Sigmoid colon (tissue), 7 donors: ENCODE measurements around the gene CALY. TPM values are rescaled to one million over a fixed set of nuclear protein-coding genes. Genes with fewer than 3 reads are reported as not detected.

Experiments used
- DNase-seq: peaks from one replicate; pipeline ENCODE4 v3.0.0-alpha.2; 2019
- H3K27ac ChIP-seq, 4 donors: fragments of 200-600 bp; sonication (generic); one replicate each; pipeline ENCODE4 v1.5.1; 2016 to 2019; ENCODE audit warnings: mild to moderate bottlenecking in 1 of 4
- H3K27me3 ChIP-seq, 3 donors: fragments of 200-600 bp; sonication (generic); one replicate each; pipeline ENCODE4 v1.5.1; 2019; ENCODE audit warnings: mild to moderate bottlenecking in 1 of 3
- H3K36me3 ChIP-seq, 4 donors: fragments of 200-600 bp; sonication (generic); one replicate each; pipeline ENCODE4 v1.5.1; 2016 to 2019
- H3K4me1 ChIP-seq, 4 donors: fragments of 200-600 bp; sonication (generic); one replicate each; pipeline ENCODE4 v1.5.1; 2017 to 2019
- H3K4me3 ChIP-seq, 4 donors: fragments of 200-600 bp; sonication (generic); one replicate each; pipeline ENCODE4 v1.5.1; 2017 to 2019; ENCODE audit warnings: mild to moderate bottlenecking in 2 of 4, moderate library complexity in 1 of 4
- H3K9me3 ChIP-seq, 4 donors: fragments of 200-600 bp in 3 of 4; sonication (generic) in 3 of 4; one replicate each; pipeline versions ENCODE4 v1.5.1 to v1.6.1; 2013 to 2019
- EP300 ChIP-seq, 4 donors: sonication (generic); formaldehyde crosslinking; IDR thresholded peaks; one replicate each; pipeline ENCODE4 v1.6.1; 2017; ENCODE audit warnings: antibody characterized with exemption in 4 of 4
- POLR2A ChIP-seq, 2 donors: fragments of 450-650 bp; IDR thresholded peaks; one replicate each; pipeline ENCODE4 v1.6.1; 2016; ENCODE audit warnings: antibody characterized with exemption in 2 of 2, mild to moderate bottlenecking in 2 of 2, moderate library complexity in 2 of 2
- POLR2AphosphoS5 ChIP-seq, 4 donors: sonication (generic); formaldehyde crosslinking; IDR thresholded peaks; one replicate each; pipeline ENCODE4 v1.6.1; 2017; ENCODE audit warnings: antibody characterized with exemption in 4 of 4
- WGBS, 2 donors: extraction: QIAGEN DNeasy Blood & Tissue Kit; methylation state at CpG; one replicate each; pipeline ENCODE4 v1.1.7; 2013; 5-methylcytosine and 5-hydroxymethylcytosine counted together
- intact Hi-C: fragments of 100-400 bp; cut with DNase I; formaldehyde crosslinking; loops from one replicate; pipeline ENCODE4 v1.15.1; 2023
- polyA plus RNA-seq, 3 donors: library from polyadenylated mRNA; stranded (reverse); fragments of 200-250 nt; gene quantifications; one replicate each; pipeline ENCODE4 v1.2.3, GENCODE V29; 2013
- total RNA-seq, 4 donors: library from RNA; depleted of rRNA; stranded (reverse); fragments of >200 nt; gene quantifications; one replicate each; pipeline ENCODE4 v1.1.0, GENCODE V29; 2016
- TF ChIP-seq, protein P1 (sequence below), 4 experiments: fragments of 450-650 bp in 3 of 4; fragments of 200-600 bp in 1 of 4; IDR thresholded peaks; one replicate each; pipeline ENCODE4 v1.5.1; 2016 to 2019; ENCODE audit warnings: antibody characterized with exemption in 4 of 4, mild to moderate bottlenecking in 3 of 4, moderate library complexity in 2 of 4
- donor health status: healthy with polysubstance abuse.
- donor health status: Bipolar disorder and iron deficiency.
- donor health status: healthy.

CALY gene
- total and polyA plus RNA-seq, 7 donors: 1.3 to 6.8 (median 5.0) TPM; not detected in 2

DNA sequence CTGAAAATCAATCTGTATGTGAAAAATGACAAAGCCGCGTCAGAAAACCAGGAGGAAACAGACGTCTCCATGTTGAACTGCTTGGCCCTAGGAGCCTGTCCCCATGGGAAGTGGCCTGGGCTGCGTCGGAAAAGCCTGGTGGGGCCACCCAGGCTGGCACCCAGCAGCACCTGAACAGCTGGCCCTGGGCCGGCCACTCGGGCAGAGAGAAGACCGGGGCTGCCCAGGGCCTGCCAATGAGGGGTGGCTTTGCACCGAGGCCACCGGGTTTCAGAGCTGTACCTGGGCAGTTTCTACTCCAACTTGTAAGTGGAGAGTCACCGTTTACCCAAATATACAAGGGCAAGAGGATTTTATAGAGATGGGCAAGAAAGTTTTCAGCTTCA is 22.2 kb upstream of the CALY start:
- H3K4me3 ChIP-seq: no peak overlapping the region
- intact Hi-C loops: no loop called here
- H3K9me3 ChIP-seq: no peaks in the 10 kb centered on the region
- 80 to 88% methylated on average over 11 of the region's 11 CpGs for WGBS, 2 donors
- no peak for DNase-seq
- H3K36me3 ChIP-seq: peaks cover 0 to 25% (median 8%) of the 10 kb centered on the region in 4 donors
- TF ChIP-seq, protein P1, sequence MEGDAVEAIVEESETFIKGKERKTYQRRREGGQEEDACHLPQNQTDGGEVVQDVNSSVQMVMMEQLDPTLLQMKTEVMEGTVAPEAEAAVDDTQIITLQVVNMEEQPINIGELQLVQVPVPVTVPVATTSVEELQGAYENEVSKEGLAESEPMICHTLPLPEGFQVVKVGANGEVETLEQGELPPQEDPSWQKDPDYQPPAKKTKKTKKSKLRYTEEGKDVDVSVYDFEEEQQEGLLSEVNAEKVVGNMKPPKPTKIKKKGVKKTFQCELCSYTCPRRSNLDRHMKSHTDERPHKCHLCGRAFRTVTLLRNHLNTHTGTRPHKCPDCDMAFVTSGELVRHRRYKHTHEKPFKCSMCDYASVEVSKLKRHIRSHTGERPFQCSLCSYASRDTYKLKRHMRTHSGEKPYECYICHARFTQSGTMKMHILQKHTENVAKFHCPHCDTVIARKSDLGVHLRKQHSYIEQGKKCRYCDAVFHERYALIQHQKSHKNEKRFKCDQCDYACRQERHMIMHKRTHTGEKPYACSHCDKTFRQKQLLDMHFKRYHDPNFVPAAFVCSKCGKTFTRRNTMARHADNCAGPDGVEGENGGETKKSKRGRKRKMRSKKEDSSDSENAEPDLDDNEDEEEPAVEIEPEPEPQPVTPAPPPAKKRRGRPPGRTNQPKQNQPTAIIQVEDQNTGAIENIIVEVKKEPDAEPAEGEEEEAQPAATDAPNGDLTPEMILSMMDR (IDR thresholded peaks at IDR 0.05): no peak
- TF ChIP-seq POLR2AphosphoS5 (IDR thresholded peaks at IDR 0.05): no peak
- no peak for TF ChIP-seq POLR2A (IDR thresholded peaks at IDR 0.05)
- no peak for TF ChIP-seq EP300 (IDR thresholded peaks at IDR 0.05)
- H3K27ac ChIP-seq: peak overlapping the region in 2 of 4 donors; percentile 36 to 66
- peaks cover 3 to 39% (median 26%) of the 10 kb centered on the region in 3 donors for H3K27me3 ChIP-seq
- peaks cover 0 to 18% (median 16%) of the 10 kb centered on the region in 4 donors for H3K4me1 ChIP-seq

DNA sequence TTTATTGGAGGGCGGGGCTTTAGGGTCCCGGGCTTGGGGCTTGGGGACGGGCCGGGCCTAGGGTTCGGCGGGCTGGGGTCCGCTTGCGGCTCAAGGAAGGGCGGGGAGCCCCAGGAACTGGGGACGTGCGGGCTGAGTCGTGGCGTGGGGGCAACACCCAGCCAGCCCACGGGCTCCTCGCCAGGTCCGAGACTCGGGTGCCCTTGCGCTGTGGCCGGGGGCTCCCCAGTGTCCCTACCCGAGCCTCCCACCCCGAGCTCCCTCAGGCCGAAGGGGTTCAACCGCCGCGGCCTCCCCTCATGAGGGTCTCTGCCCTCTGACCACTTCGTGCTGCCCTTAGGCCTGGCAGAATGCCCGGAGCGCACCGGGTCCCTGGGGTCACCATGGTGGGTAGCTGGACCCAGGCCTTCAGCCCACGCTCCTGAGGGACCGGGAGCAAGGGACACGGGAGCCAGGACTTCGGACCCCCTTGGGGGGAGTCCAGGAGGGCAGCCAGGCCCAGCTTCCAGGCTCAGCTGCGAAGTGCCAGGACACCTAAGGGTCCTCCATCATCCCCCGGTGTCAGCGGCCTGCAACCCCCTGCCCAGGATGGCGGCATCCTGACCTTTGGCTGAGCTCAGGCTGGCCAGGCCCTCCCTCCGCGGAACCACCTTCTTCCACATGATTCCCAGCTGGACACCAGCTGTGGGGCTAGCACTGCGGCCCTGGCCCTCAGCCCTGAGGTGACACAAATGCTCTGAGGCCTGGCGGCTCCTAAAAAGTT is 21.6 kb upstream of the CALY start:
- Histone ChIP-seq H3K36me3 (peaks cover 0 to 21% (median 8%) of the 10 kb centered on the region in 4 donors), H3K9me3 (no peaks in the 10 kb centered on the region), H3K27ac (peak overlapping the region in 3 of 4 donors; percentile 31 to 66 (median 36)), H3K27me3 (peaks cover 3 to 43% (median 26%) of the 10 kb centered on the region in 3 donors), H3K4me1 (peaks cover 0 to 18% (median 16%) of the 10 kb centered on the region in 4 donors), H3K4me3 (peak overlapping the region in 2 of 4 donors; percentile 37 to 62)
- peak in 1 of 4 donors; percentile 8 for TF ChIP-seq POLR2AphosphoS5 (IDR thresholded peaks at IDR 0.05)
- no peak for TF ChIP-seq POLR2A (IDR thresholded peaks at IDR 0.05)
- DNase-seq: peak; percentile 81
- 83 to 85% methylated on average over 41 of the region's 41 CpGs for WGBS, 2 donors
- intact Hi-C loops: no loop called here

DNA sequence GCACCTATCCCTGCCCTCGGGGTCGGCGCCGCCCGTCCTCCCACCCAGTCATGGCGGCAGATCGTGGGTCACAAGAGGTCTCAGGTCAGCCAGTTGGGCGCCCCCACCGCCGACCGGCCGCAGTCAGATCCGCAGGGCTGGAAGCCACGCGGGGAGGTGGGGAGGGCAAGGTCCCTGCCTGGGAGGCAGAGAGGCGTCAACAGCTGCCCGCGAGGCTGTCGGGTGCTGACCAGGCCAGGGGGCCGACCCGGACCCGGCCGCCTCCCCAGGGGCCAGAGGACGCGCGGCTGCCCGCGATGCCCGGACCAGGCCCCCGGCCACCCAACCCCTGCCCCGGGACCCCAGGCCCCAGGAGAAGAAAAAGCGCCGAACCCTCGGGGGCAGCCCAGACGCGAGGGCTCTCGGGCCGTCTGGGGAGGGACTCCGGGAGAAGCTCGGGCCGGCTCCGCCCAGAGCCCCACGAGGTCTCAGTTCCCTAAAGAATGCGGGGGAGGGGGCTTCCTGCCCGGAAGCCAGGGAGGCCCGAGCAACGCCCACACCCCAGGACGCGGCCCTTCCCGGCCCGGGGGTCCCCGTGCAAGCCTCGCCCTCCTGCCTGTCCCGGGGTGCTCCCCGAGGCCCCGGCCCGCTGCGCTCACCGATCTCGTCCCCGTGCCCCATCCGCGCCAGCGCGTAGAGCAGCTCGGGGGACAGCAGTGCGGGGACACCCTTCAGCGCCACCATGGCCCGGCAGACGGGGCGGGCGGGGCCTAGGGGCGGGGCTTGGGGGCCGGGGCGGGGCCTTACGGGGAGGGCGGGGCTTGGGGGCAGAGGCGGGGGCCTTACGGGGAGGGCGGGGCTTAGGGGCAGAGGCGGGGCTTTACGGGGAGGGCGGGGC is 20.8 kb upstream of the CALY start, which contains the start of gene FUOM:
Gene FUOM (minus strand): TSS at position 735 of the 877 bp plus-strand sequence. CDS start 12 bp downstream, at position 723.
- no peaks in the 10 kb centered on the region for H3K9me3 ChIP-seq
- TF ChIP-seq POLR2AphosphoS5 (IDR thresholded peaks at IDR 0.05): peak in 3 of 4 donors; percentile 7 to 46 (median 39)
- TF ChIP-seq, protein P1 (IDR thresholded peaks at IDR 0.05): no peak
- no peak for TF ChIP-seq POLR2A (IDR thresholded peaks at IDR 0.05)
- TF ChIP-seq EP300 (IDR thresholded peaks at IDR 0.05): no peak
- H3K27ac ChIP-seq: peak within 1 kb of the TSS; percentile 36 to 66 (median 52)
- H3K4me3 ChIP-seq: peak within 1 kb of the TSS; percentile 37 to 62 (median 57)
- peaks cover 0 to 18% (median 16%) of the 10 kb centered on the region in 4 donors for H3K4me1 ChIP-seq
- H3K36me3 ChIP-seq: peaks cover 0 to 12% (median 5%) of the 10 kb centered on the region in 4 donors
- WGBS, 2 donors: 1 to 2% methylated on average over 83 of the region's 83 CpGs
- intact Hi-C loops: no loop called here
- DNase-seq: no peak
- H3K27me3 ChIP-seq: peaks cover 3 to 43% (median 26%) of the 10 kb centered on the region in 3 donors

DNA sequence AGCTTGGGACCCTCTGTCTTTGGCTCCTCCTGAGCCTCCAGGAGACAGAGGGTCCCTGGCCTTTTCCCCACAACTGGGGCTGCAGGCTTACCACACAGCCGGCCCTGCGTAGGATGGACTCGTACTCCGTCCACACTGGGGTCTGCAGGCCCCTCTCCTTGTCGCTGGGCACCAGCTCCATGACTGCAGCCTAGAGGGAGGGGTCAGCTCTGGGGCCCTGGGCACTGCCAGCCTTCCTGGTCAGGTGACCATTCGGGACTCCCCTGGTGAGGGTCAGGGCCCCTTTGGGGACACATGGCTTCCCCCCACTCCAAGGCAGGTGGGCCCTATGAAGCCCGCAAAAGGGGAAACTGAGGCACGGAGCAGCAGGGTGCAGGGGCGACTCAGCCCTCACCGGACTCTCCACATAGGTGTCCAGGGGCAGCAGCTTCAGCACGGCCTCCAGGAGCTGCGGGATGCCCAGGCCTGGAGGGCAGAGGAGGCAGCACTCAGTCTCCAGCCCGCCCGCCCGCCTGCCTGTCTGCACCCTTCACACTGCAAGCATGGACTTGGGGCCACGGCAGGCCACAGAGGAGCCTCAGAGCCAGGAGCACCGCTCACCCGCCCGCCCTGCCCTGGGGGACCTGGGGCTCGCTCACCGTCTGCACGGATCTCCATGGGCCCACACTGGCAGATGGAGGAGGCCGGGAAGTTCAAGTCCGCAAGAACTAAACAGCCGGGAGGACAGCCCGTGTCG is 20.0 kb upstream of the CALY start:
- Histone ChIP-seq H3K36me3 (peaks cover 0 to 4% (median 0%) of the 10 kb centered on the region in 4 donors), H3K4me1 (peaks cover 0 to 18% (median 16%) of the 10 kb centered on the region in 4 donors), H3K9me3 (no peaks in the 10 kb centered on the region), H3K27me3 (peaks cover 3 to 46% (median 26%) of the 10 kb centered on the region in 3 donors), H3K4me3 (peak overlapping the region; percentile 37 to 62 (median 57)), H3K27ac (no peak overlapping the region)
- 45 to 53% methylated on average over 27 of the region's 27 CpGs for WGBS, 2 donors
- no peak for TF ChIP-seq EP300 (IDR thresholded peaks at IDR 0.05)
- intact Hi-C loops: no loop called here
- DNase-seq: no peak

DNA sequence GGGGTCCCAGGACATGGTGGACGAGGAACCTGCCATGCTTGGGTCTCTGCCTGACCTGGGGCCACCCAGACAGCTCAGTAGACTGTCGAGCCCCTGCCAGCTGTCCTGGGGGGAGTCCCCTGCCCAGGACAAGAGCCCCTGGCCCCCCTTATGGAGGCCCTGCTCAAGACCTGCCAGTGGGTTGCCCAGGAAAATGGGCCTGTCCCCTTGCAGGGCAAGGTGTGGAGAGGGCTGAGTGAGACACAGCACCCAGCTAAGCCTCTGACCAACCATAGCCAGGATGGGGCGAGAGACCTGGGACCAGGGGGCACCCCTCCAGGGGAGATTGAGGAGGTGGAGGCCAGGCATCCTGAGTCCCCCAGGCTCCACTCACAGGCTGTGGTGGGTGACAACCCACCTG is 19.3 kb upstream of the CALY start:
- Histone ChIP-seq H3K27me3 (peaks cover 3 to 53% (median 26%) of the 10 kb centered on the region in 3 donors), H3K9me3 (no peaks in the 10 kb centered on the region), H3K27ac (no peak overlapping the region), H3K36me3 (no peaks in the 10 kb centered on the region), H3K4me3 (no peak overlapping the region), H3K4me1 (peaks cover 0 to 18% (median 16%) of the 10 kb centered on the region in 4 donors)
- intact Hi-C loops: no loop called here
- TF ChIP-seq POLR2A (IDR thresholded peaks at IDR 0.05) (no peak), POLR2AphosphoS5 (IDR thresholded peaks at IDR 0.05) (no peak), EP300 (IDR thresholded peaks at IDR 0.05) (no peak)
- TF ChIP-seq, protein P1 (IDR thresholded peaks at IDR 0.05): no peak
- WGBS, 2 donors: 95 to 97% methylated on average over 3 of the region's 3 CpGs
- DNase-seq: no peak
